D721Med (cell line): Measurements from ENCODE around the gene NPFF.

Experiments
- DNase-seq: peaks from one replicate; pipeline ENCODE4 v3.0.0; 2011; ENCODE audit warnings: low spot score; ENCODE audit not compliant: insufficient read length
- FAIRE-seq: peaks from 2 replicates; lab custom pipeline; 2011; peaks lifted over from hg19 to GRCh38; lab: Jason Lieb, UNC
- TF ChIP-seq, protein P1 (sequence below): IDR thresholded peaks from 2 replicates; pipeline ENCODE4 v1.5.1; 2012; ENCODE audit warnings: mild to moderate bottlenecking, control low read depth; ENCODE audit not compliant: insufficient read depth; ENCODE audit errors: missing control alignments

Gene NPFF

DNA sequence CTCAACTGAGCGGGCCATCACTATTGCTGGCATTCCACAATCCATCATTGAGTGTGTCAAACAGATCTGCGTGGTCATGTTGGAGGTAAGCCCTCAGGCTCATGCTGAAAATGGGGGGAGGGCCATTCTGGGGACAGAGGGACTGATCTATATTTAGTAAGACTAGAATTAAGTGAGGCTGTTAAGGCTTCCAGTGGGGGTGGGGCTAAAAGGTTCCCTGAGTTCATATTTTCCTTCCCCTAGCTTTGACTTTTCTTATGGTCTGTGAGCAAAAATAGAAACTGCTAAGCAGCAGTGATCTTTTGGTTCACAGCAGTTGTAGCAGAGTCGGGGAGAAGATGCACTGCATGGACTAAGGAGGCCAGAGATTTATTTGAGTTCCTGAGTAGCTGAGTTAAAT, 46.2 kb downstream of the NPFF start:
- TF ChIP-seq, protein P1, sequence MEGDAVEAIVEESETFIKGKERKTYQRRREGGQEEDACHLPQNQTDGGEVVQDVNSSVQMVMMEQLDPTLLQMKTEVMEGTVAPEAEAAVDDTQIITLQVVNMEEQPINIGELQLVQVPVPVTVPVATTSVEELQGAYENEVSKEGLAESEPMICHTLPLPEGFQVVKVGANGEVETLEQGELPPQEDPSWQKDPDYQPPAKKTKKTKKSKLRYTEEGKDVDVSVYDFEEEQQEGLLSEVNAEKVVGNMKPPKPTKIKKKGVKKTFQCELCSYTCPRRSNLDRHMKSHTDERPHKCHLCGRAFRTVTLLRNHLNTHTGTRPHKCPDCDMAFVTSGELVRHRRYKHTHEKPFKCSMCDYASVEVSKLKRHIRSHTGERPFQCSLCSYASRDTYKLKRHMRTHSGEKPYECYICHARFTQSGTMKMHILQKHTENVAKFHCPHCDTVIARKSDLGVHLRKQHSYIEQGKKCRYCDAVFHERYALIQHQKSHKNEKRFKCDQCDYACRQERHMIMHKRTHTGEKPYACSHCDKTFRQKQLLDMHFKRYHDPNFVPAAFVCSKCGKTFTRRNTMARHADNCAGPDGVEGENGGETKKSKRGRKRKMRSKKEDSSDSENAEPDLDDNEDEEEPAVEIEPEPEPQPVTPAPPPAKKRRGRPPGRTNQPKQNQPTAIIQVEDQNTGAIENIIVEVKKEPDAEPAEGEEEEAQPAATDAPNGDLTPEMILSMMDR = no peak
- no peak for DNase-seq
- FAIRE-seq = no peak

DNA sequence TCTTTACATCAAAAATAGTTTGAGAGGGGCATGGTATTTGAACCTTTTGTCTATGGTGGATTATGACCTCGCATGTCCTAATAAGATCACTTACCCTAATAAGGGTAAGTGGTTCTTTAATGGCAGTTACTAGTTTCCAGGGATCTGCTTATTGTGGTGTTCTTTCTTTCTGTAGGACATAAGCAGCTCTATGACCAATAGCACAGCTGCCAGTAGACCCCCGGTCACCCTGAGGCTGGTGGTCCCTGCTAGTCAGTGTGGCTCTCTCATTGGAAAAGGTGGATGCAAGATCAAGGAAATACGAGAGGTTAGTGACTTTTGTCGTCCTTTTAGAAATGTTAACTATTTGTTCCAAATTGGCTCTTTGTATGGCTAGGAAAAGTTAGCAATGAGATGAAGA, 48.2 kb downstream of the NPFF start:
- TF ChIP-seq, protein P1 = no peak
- DNase-seq (no peak), FAIRE-seq (no peak)
